HG02588 (cell line): ENCODE data around the gene KLHDC8B.
A peak's percentile ranks its signal among the peaks of the same experiment; 100 is the strongest.

Experiments
- ATAC-seq: cut with Tn5 transposase; IDR thresholded peaks from one replicate; pipeline ENCODE4 v1.9.1; 2021; ENCODE audit warnings: mild to moderate bottlenecking, moderate library complexity; ENCODE audit not compliant: unreplicated experiment

Gene KLHDC8B

DNA sequence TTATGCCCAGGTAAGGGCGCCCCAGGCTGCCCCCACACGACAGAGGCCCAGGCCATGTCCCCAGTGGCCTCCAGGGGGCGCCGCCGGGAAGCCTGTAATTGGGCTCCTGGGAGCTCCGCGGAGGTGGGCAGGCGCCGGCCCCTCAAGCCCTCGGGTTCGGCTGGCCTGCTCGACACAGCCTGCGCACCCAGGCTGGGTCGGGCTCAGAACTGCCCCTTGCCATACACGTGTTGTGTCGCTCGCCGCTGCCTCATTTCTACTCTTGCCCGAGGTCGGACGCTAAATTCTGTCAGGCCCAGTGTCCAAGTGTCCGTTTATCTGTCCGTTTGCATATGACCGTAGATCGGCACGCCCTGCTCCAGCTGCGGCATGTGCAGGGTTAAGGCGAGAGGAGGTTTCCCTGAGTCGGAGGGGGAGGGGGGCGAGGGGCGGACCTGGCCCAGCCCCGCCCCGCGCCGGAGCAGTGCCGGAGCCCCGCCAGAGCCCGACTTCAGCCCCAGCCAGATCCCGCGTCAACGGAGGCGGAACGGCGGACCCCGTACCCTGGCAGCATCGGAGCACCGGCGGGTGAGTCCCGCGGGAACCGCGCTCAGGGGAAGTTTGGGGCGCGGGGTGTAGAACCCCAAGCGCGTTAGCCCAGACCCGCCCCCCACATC, at the start of gene KLHDC8B:
Gene KLHDC8B, plus strand, starts transcription at position 480 of the 656 bp plus-strand sequence. CDS start 1,172 bp downstream, outside the sequence.
- peak; percentile 55 for ATAC-seq

GRCh38 chr3:49122022-49122421, 49.4 kb upstream of the KLHDC8B start:
- ATAC-seq: no peak

- no peak for ATAC-seq
These were observed 48.9 kb upstream of the KLHDC8B start for GRCh38 chr3:49122451-49122850.

- no peak for ATAC-seq
These were observed 48.4 kb upstream of the KLHDC8B start for GRCh38 chr3:49122886-49123545.

- no peak for ATAC-seq
These were observed 47.7 kb upstream of the KLHDC8B start for GRCh38 chr3:49123687-49124086.

- ATAC-seq: no peak
These were observed 47.2 kb upstream of the KLHDC8B start for GRCh38 chr3:49124203-49124602.

- ATAC-seq: no peak
These were observed 46.3 kb upstream of the KLHDC8B start for GRCh38 chr3:49124991-49125670.

GRCh38 chr3:49131040-49131439, 40.4 kb upstream of the KLHDC8B start:
- no peak for ATAC-seq

DNA sequence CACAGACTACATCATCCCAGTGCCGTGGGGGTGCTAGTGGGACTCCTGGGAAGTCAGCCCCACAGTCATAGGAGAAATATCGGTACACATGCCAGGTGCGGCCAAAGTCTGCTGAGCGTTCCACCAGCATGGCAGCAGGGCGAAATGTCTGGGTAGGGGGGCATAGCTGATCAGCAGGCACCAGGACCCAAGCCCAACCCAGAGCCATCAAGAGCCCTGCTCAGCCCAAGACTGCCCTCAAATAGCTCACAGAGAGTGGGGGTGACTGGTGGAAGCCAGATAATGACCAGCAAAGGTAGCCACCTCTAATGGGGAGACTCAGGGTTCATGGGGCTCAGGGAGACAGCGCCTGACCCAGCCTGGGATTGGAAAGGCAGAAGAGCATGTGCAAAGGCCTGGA, 39.8 kb upstream of the KLHDC8B start:
- ATAC-seq: no peak

GRCh38 chr3:49132073-49132436, 39.3 kb upstream of the KLHDC8B start:
- ATAC-seq: no peak

GRCh38 chr3:49132437-49133225, 38.8 kb upstream of the KLHDC8B start, which contains the start of gene LAMB2:
LAMB2 (minus strand) TSS chr3:49133050; CDS start chr3:49132867, 183 bp downstream.
- ATAC-seq: no peak

DNA sequence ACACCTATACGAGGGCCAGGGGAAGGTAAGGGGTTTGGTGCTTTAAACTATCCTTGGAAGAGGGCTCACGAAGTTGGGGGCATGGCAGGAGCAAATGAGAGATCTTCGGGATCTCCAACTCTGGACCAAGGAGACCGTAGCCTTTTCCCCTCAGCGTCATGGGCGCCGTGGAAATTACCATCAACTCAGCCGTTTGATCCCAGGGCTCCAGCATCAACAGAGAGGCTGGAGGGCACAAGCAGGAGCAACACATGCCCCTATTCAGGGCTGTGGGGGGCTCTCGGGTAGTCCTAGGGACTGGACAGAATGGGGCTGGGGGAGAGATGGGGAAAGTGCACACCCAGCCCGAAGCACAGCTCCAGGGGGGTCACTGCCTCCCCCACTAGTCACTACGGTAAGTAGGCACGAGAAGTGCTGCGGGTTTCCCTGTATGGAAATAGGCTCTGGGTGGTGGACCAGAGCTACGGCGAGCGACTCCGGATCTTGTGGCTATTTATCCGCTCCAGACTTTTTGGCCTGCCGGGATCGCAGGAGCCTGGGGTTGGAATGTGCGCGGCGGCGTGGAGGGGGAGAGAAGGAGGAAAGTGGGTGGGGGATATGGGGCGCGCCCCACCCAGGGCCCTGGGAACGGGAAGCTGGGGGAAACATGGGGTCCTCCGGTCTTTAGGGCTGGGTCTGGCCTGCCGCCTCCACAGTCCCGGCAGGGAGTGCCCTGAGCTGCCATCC, 38.0 kb upstream of the KLHDC8B start:
- ATAC-seq: no peak

GRCh38 chr3:49134471-49135265, 36.7 kb upstream of the KLHDC8B start:
- ATAC-seq: no peak

DNA sequence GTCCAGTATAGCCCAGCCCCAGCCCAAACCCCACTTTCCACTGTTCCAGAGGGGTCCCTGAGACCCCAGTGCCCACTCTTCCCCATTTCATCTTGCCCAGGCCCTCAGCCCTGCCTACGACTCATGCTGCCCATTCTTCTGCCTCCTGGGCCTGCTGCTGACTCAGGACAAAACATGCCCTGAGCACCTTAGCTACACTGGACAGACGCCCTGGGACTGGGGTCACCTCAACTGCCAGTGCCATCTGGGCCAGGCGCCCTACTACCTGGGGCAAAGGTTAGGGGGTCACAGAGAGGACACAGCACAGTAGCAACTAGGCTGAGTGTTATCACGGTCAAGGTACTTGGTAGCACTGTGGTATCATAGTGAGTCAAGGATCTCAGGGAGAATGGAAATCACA, 35.9 kb upstream of the KLHDC8B start:
- ATAC-seq: no peak

DNA sequence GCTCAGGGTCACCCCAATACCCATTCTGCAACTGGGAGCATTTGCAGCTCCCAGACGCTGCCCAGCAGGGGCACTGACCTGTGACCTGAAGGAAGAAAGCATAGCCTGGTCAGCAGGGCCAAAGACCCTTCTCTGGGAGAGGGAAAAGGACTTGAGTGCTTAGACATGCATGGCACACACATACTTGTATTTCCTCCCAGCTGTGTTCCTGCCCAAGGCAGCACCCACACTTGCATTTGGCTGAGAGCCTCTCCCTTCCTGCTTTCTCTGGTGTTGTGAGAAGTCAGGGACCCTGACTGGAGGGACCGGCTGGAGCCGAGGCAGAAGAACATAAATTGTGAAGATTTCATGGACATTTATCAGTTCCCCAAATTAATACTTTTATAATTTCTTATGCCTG, 31.3 kb upstream of the KLHDC8B start:
- no peak for ATAC-seq

DNA sequence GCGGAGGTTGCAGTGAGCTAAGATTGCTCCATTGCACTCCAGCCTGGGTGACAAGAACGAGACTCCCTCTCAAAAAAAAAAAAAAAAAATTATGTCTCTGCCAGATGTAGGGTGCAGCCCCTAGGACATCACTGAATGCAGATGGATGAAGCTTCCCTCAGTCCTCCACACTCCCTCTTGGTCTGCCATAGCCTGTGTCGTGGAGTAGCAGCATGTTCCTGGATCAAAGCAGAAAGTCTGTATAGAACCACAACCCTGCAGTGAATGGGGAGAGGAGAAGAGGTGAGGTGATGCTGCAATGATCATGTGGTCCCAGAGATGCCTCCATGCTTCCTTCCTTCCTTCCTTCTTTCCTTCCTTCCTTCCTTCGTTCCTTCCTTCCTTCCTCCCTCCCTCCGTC, 23.2 kb upstream of the KLHDC8B start:
- no peak for ATAC-seq

DNA sequence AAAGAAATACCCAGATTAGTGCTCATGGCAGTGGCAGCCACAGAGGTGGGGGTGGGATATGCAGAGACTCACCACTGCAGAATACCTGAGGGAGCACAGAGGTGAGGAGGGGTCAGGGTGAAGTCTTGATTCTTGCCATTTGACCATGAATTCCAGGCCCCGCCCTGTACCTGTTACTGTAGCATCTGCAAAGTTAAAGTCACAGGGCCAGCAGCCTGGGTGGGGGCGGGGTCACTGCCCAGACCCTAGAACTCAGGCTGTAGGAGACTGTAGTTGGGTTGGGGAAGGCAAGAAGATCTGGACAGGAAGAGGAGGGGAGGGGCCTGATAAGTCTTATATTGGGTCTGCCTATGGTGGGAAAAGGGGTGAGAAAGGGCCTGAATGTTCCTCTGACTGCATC, 19.8 kb upstream of the KLHDC8B start:
- no peak for ATAC-seq

- ATAC-seq: no peak
These were observed 18.0 kb upstream of the KLHDC8B start for GRCh38 chr3:49153349-49153912.

GRCh38 chr3:49157289-49157688, 14.1 kb upstream of the KLHDC8B start:
- ATAC-seq: no peak
